Measurements from ENCODE around the gene MFAP4. TPM values are rescaled to one million over a fixed set of nuclear protein-coding genes. Genes with fewer than 3 reads are reported as not detected.

The MFAP4 gene
- total RNA-seq, 5 donors from 2014 or later (not counting 1 experiment from before 2014, with no cell fraction given) = 0.18 to 0.63 (median 0.46) TPM; not detected in 2

DNA sequence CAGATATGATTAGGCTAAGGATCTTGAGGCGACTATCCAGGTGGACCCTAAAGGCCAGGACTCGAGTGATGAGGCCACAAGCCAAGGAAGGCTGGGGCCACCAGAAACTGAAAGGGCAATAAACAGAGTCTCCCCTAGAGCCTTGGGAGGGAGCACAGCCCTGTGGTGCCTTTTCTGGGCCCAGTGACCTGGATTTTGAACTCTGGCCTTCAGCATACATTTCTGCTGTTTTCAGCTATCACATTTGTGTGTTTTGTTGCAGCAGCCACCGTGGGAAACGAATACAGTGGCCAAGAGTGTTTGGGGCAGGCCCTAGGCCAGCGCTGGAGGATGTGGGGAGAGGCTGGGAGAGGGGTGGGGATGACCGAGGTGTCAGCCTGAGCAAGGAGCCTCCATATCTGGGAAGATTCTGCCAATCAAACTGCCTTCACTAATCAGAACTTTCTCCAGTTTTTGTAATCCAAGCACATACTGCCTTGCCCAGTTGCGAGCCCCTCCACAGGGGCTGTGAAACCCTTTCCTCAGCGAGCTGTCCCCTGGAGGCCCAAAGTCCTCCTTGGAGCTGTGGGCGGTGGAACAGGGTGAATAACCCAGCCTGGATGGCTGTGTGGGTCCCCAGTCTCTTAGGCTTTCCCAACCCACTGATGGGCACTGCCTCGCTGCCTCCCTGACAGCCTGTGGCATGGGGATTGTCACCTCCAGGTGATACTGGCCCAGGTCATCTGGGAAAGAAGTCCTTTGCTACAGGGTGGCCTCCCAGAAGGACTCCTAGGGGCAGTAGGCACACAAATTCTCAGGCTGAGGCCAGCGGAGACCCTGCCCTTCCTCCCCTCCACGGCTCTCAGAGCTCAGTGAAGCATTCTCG is 41.3 kb downstream of the MFAP4 start:
- Histone ChIP-seq H3K4me3 (ENCODE audit: control insufficient read depth in 1 of 2, extremely low read depth in 1 of 2, low read length in 1 of 2) (no peak overlapping the region), H3K9me3 (no peaks in the 10 kb centered on the region), H3K27ac (ENCODE audit: low read length) (no peak overlapping the region), H3K4me1 (ENCODE audit: control insufficient read depth in 1 of 2, extremely low read depth in 1 of 2, insufficient read depth in 2 of 2, low read length in 2 of 2) (no peaks in the 10 kb centered on the region), H3K36me3 (ENCODE audit: control insufficient read depth in 2 of 2, extremely low read depth in 1 of 2, insufficient read depth in 1 of 2, low read length in 1 of 2) (no peaks in the 10 kb centered on the region), H3K27me3 (replicated peaks in 1 of 2; ENCODE audit: control insufficient read depth in 2 of 2, extremely low read depth in 1 of 2, insufficient read depth in 2 of 2, low read length in 1 of 2) (peaks cover 0 to 23% of the 10 kb centered on the region in 2 experiments)
- H3K4me3 Mint-ChIP-seq = no peak overlapping the region
- ATAC-seq (replicated peaks in 1 of 4) = no peak
- no peaks in the 10 kb centered on the region for H3K9me3 Mint-ChIP-seq
- WGBS (ENCODE audit: insufficient coverage) = 81% methylated on average over 9 of the region's 13 CpGs
- DNase-seq = peak in 1 of 35 experiments; percentile 2
- POLR2A ChIA-PET = no interaction called here
- no peaks in the 10 kb centered on the region for H3K36me3 Mint-ChIP-seq
- no peaks in the 10 kb centered on the region for H3K4me1 Mint-ChIP-seq
- no peak overlapping the region for H3K27ac Mint-ChIP-seq
- CTCF ChIA-PET = no interaction called here
- H3K27me3 Mint-ChIP-seq = peaks cover 15 to 16% of the 10 kb centered on the region in 2 donors

DNA sequence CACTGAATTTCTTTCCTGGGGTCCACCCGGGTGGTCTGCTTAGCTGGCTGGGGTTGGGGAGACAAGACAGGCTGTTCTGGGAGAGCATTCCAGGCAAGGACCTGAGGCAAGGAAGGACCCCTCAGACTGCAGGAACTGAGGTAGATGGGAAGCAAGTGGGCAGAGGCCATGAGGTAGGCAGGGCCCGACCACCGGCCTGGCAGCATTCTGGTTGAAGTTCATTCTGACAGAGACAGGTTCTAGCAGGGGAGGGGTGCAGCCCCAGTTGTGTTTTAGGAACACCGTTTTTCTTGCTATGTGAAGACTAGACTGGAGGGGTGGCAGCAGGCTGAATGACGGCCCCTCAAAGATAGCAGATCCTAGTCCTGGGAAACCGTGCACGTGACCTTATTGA is 41.9 kb downstream of the MFAP4 start:
- ChIA-PET CTCF (no interaction called here), POLR2A (no interaction called here)
- Mint-ChIP-seq H3K27ac (no peak overlapping the region), H3K9me3 (no peaks in the 10 kb centered on the region), H3K4me1 (no peaks in the 10 kb centered on the region), H3K4me3 (no peak overlapping the region), H3K27me3 (peaks cover 16% of the 10 kb centered on the region in 2 donors), H3K36me3 (no peaks in the 10 kb centered on the region)
- Histone ChIP-seq H3K27ac (ENCODE audit: low read length) (no peak overlapping the region), H3K4me3 (ENCODE audit: control insufficient read depth in 1 of 2, extremely low read depth in 1 of 2, low read length in 1 of 2) (no peak overlapping the region), H3K9me3 (no peaks in the 10 kb centered on the region), H3K27me3 (replicated peaks in 1 of 2; ENCODE audit: control insufficient read depth in 2 of 2, extremely low read depth in 1 of 2, insufficient read depth in 2 of 2, low read length in 1 of 2) (peaks cover 0 to 23% of the 10 kb centered on the region in 2 experiments), H3K4me1 (ENCODE audit: control insufficient read depth in 1 of 2, extremely low read depth in 1 of 2, insufficient read depth in 2 of 2, low read length in 2 of 2) (no peaks in the 10 kb centered on the region), H3K36me3 (ENCODE audit: control insufficient read depth in 2 of 2, extremely low read depth in 1 of 2, insufficient read depth in 1 of 2, low read length in 1 of 2) (no peaks in the 10 kb centered on the region)
- WGBS (ENCODE audit: insufficient coverage) = 83% methylated on average over 6 of the region's 7 CpGs
- ATAC-seq (replicated peaks in 1 of 4) (no peak), DNase-seq (peak in 1 of 35 experiments; percentile 10)

DNA sequence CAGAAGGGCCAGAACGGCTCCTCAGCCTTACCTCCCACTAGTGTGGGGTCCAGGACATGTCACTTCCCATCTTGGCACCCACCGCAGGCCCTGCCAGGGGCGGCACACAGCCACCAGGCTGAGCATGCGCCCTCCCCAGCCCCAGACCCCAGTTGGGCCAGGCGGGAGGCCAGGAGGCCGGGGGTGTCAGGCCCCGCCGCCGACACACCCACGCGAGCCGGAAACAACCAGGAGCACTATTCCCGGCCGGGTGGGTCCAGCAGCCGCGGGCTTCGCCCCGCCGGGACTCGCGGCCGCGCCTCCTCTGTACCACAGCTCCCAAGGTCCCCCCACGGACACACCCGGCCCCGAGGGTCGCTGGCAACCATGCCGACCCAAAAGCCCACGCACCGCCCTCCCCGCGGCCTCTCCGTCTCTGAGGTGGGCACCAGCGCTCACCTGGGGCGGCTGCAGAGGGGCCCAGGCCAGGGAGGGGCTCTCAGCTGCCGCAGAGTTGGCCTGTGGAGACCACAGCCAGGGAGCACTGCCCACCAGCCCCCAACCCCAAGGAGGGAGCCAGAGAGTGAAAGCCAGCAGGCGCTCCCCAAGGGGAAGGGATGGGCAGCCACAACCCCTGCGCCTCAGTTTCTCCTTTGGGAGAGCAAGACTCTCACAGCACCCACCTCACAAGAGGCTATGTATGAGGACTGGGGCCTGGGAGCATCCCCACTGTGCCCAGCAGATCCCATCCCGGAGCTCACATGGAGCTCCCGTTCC is 42.5 kb downstream of the MFAP4 start:
- WGBS (ENCODE audit: insufficient coverage) = 90% methylated on average over 34 of the region's 40 CpGs
- no peak overlapping the region for H3K27ac ChIP-seq (ENCODE audit: low read length)
- Mint-ChIP-seq H3K27ac (no peak overlapping the region), H3K36me3 (no peaks in the 10 kb centered on the region), H3K27me3 (peaks cover 16 to 18% of the 10 kb centered on the region in 2 donors), H3K4me1 (no peaks in the 10 kb centered on the region), H3K4me3 (no peak overlapping the region), H3K9me3 (no peaks in the 10 kb centered on the region)
- ChIA-PET POLR2A (no interaction called here), CTCF (no interaction called here)
- ATAC-seq (replicated peaks in 1 of 4) (no peak), DNase-seq (peak in 1 of 35 experiments; percentile 15)
- H3K4me1 ChIP-seq (ENCODE audit: control insufficient read depth in 1 of 2, extremely low read depth in 1 of 2, insufficient read depth in 2 of 2, low read length in 2 of 2) = no peaks in the 10 kb centered on the region
- H3K36me3 ChIP-seq (ENCODE audit: control insufficient read depth in 2 of 2, extremely low read depth in 1 of 2, insufficient read depth in 1 of 2, low read length in 1 of 2) = no peaks in the 10 kb centered on the region
- H3K9me3 ChIP-seq = no peaks in the 10 kb centered on the region
- H3K4me3 ChIP-seq (ENCODE audit: control insufficient read depth in 1 of 2, extremely low read depth in 1 of 2, low read length in 1 of 2) = no peak overlapping the region
- peaks cover 0 to 23% of the 10 kb centered on the region in 2 experiments for H3K27me3 ChIP-seq (replicated peaks in 1 of 2; ENCODE audit: control insufficient read depth in 2 of 2, extremely low read depth in 1 of 2, insufficient read depth in 2 of 2, low read length in 1 of 2)

DNA sequence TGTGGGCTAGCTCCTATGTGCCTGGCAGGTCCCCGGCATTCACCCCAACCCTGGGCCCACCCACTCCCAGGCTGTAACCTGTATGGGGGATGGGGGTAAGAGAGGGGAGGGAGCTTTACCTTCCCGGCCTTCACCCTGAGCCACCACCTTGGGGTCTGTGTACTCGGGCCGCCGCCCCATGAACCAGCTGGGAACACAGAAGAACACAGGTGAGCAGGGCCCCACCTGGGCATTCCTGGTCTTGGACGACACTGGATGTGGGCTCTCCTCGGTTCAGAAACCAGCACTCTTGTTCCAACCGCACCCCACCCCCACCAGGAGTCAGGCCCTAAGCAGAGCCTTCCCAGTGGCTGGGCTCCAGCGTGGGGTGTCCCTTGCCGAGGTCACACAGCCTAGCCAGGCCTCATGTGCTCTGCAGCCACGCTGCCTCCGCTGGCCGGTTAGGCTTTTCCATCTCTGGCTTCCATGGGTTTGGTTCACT is 43.3 kb downstream of the MFAP4 start:
- 90% methylated on average over 12 of the region's 13 CpGs for WGBS (ENCODE audit: insufficient coverage)
- H3K9me3 ChIP-seq = no peaks in the 10 kb centered on the region
- DNase-seq = peak in 1 of 35 experiments; percentile 14
- no peak overlapping the region for H3K27ac ChIP-seq (ENCODE audit: low read length)
- no peaks in the 10 kb centered on the region for H3K4me1 Mint-ChIP-seq
- H3K36me3 Mint-ChIP-seq = no peaks in the 10 kb centered on the region
- POLR2A ChIA-PET = no interaction called here
- H3K4me3 ChIP-seq (ENCODE audit: control insufficient read depth in 1 of 2, extremely low read depth in 1 of 2, low read length in 1 of 2) = no peak overlapping the region
- peaks cover 16 to 22% of the 10 kb centered on the region in 2 donors for H3K27me3 Mint-ChIP-seq
- H3K4me1 ChIP-seq (ENCODE audit: control insufficient read depth in 1 of 2, extremely low read depth in 1 of 2, insufficient read depth in 2 of 2, low read length in 2 of 2) = no peaks in the 10 kb centered on the region
- ATAC-seq (replicated peaks in 1 of 4) = no peak
- CTCF ChIA-PET = interaction anchor here in 1 of 2 donors (0.6 kb wide), 1 partner anchor 102 kb away, joined by 4 read pairs; no protein-coding TSS in a partner anchor
- H3K27me3 ChIP-seq (replicated peaks in 1 of 2; ENCODE audit: control insufficient read depth in 2 of 2, extremely low read depth in 1 of 2, insufficient read depth in 2 of 2, low read length in 1 of 2) = peaks cover 0 to 23% of the 10 kb centered on the region in 2 experiments
- no peak overlapping the region for H3K4me3 Mint-ChIP-seq
- no peaks in the 10 kb centered on the region for H3K9me3 Mint-ChIP-seq
- H3K36me3 ChIP-seq (ENCODE audit: control insufficient read depth in 2 of 2, extremely low read depth in 1 of 2, insufficient read depth in 1 of 2, low read length in 1 of 2) = no peaks in the 10 kb centered on the region
- H3K27ac Mint-ChIP-seq = no peak overlapping the region

DNA sequence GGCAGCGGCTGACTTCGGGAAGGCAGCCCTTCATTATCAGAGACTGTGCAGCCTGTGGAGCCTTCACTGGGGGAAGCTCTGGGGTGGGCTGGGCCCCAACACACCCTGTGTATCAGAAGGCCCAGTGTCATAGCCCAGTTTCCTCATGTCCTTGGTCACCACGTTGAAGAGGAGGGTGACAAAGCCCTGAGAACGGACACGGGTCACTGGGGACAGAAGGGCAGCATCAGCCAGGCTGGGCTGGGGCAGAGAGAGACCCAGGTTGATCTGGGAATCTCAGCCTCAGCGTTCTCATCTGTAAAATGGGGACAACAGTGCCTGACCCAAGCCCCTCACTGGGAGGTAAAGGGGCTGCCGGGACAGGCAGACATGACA is 43.7 kb downstream of the MFAP4 start:
- H3K4me3 Mint-ChIP-seq = no peak overlapping the region
- H3K9me3 ChIP-seq = no peaks in the 10 kb centered on the region
- no peaks in the 10 kb centered on the region for H3K9me3 Mint-ChIP-seq
- no peak overlapping the region for H3K27ac Mint-ChIP-seq
- no peaks in the 10 kb centered on the region for H3K4me1 Mint-ChIP-seq
- no peaks in the 10 kb centered on the region for H3K36me3 ChIP-seq (ENCODE audit: control insufficient read depth in 2 of 2, extremely low read depth in 1 of 2, insufficient read depth in 1 of 2, low read length in 1 of 2)
- no peak overlapping the region for H3K4me3 ChIP-seq (ENCODE audit: control insufficient read depth in 1 of 2, extremely low read depth in 1 of 2, low read length in 1 of 2)
- POLR2A ChIA-PET = no interaction called here
- H3K27ac ChIP-seq (ENCODE audit: low read length) = no peak overlapping the region
- no peak for ATAC-seq (replicated peaks in 1 of 4)
- H3K27me3 ChIP-seq (replicated peaks in 1 of 2; ENCODE audit: control insufficient read depth in 2 of 2, extremely low read depth in 1 of 2, insufficient read depth in 2 of 2, low read length in 1 of 2) = peaks cover 0 to 27% of the 10 kb centered on the region in 2 experiments
- WGBS (ENCODE audit: insufficient coverage) = 84% methylated on average over 7 of the region's 7 CpGs
- CTCF ChIA-PET = no interaction called here
- H3K27me3 Mint-ChIP-seq = peaks cover 16 to 22% of the 10 kb centered on the region in 2 donors
- no peaks in the 10 kb centered on the region for H3K36me3 Mint-ChIP-seq
- no peak for DNase-seq
- H3K4me1 ChIP-seq (ENCODE audit: control insufficient read depth in 1 of 2, extremely low read depth in 1 of 2, insufficient read depth in 2 of 2, low read length in 2 of 2) = no peaks in the 10 kb centered on the region

DNA sequence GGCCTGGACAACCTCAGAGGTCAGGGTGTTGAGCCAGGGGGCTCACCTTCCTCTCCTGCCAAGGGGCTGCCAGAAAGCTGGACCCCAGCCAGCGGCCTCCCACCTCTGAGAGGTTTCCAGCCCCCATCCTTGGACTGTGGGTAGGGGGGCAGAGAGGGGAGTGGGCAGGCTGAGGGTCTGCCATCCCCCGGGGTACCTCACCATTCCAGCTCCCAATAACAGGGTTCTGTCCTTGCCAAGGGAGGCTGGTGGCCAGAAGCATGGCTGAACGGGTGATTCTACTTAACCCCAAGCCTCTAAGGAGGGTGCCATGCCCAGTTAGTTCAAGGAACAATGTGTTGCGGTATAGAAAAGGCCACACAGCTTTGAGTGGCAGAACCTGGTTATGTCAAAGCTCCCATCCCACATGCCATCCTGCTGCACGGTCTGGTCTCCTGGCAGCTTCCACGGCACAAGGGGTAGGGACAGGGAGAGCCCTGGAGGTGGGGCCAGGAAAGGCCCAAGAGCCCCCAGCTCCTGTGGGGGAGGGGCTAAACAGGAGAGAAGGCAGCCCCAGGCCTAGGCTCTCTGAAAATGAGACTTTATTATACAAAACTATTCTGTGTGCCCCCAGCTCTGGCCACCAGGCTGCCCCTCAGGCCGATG is 44.3 kb downstream of the MFAP4 start:
- Histone ChIP-seq H3K4me3 (ENCODE audit: control insufficient read depth in 1 of 2, extremely low read depth in 1 of 2, low read length in 1 of 2) (no peak overlapping the region), H3K27ac (ENCODE audit: low read length) (no peak overlapping the region), H3K36me3 (ENCODE audit: control insufficient read depth in 2 of 2, extremely low read depth in 1 of 2, insufficient read depth in 1 of 2, low read length in 1 of 2) (no peaks in the 10 kb centered on the region), H3K27me3 (replicated peaks in 1 of 2; ENCODE audit: control insufficient read depth in 2 of 2, extremely low read depth in 1 of 2, insufficient read depth in 2 of 2, low read length in 1 of 2) (peaks cover 0 to 31% of the 10 kb centered on the region in 2 experiments), H3K9me3 (no peaks in the 10 kb centered on the region), H3K4me1 (ENCODE audit: control insufficient read depth in 1 of 2, extremely low read depth in 1 of 2, insufficient read depth in 2 of 2, low read length in 2 of 2) (peaks cover 0 to 3% of the 10 kb centered on the region in 2 experiments)
- no peak for ATAC-seq (replicated peaks in 1 of 4)
- no peaks in the 10 kb centered on the region for H3K9me3 Mint-ChIP-seq
- CTCF ChIA-PET = no interaction called here
- H3K4me1 Mint-ChIP-seq = no peaks in the 10 kb centered on the region
- POLR2A ChIA-PET = no interaction called here
- H3K27me3 Mint-ChIP-seq = peaks cover 16 to 22% of the 10 kb centered on the region in 2 donors
- no peak overlapping the region for H3K4me3 Mint-ChIP-seq
- WGBS (ENCODE audit: insufficient coverage) = 67% methylated on average over 2 of the region's 7 CpGs
- no peak overlapping the region for H3K27ac Mint-ChIP-seq
- no peaks in the 10 kb centered on the region for H3K36me3 Mint-ChIP-seq
- peak in 1 of 35 experiments; percentile 11 for DNase-seq
